ENCODE data around the gene MSTN. TPM values are rescaled to one million over a fixed set of nuclear protein-coding genes. Genes with fewer than 3 reads are reported as not detected.

Gene MSTN
- total RNA-seq, 1 experiment from 2014 or later: not detected

DNA sequence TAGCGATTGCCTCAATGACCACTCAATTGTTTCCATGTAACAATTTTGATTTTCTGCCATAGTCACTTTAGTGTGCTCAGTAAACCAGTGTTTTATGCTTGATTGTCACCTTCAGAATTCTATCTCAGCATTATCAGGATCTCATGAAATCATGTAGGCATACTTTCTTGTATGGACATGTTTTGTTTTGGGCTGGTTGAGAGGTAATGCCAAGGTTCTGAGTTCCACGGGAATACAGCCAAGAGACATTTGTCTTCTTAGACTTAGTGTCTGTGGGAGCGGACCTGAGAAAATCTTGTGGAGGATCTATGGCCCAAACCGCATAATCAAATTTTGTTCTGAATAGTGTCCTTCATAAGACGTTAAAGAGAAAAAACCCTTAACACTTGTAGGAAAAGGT is 10.2 kb downstream of the MSTN start:
- H3K27ac ChIP-seq (ENCODE audit: insufficient read length, low read depth, low read length): no peak overlapping the region
- no peaks in the 10 kb centered on the region for H3K79me2 ChIP-seq (ENCODE audit: insufficient read depth, low read length)
- no peak overlapping the region for H2AFZ ChIP-seq (ENCODE audit: low read length)
- no peak overlapping the region for H3K4ac ChIP-seq (ENCODE audit: low read depth, low read length)
- H4K20me1 ChIP-seq (ENCODE audit: control insufficient read depth, insufficient read depth, insufficient read length): no peaks in the 10 kb centered on the region
- no peaks in the 10 kb centered on the region for H3K36me3 Mint-ChIP-seq (ENCODE audit: insufficient read depth in 1 of 3, low read depth in 3 of 3)
- no peak overlapping the region for H3K14ac ChIP-seq (ENCODE audit: insufficient read depth, low read length)
- no peaks in the 10 kb centered on the region for H3K4me1 Mint-ChIP-seq
- no peak overlapping the region for H3K18ac ChIP-seq (ENCODE audit: insufficient read length, low read depth, low read length)
- H2AK5ac ChIP-seq (ENCODE audit: insufficient read length, low read length): no peak overlapping the region
- H3K9ac ChIP-seq (ENCODE audit: extremely low read depth, insufficient read length, low read length): no peak overlapping the region
- H4K8ac ChIP-seq (replicated peaks; ENCODE audit: insufficient read length, low read depth, low read length): no peak overlapping the region
- H3K4me3 Mint-ChIP-seq: no peak overlapping the region
- H2BK5ac ChIP-seq (ENCODE audit: insufficient read length, low read length): no peak overlapping the region
- no peaks in the 10 kb centered on the region for H3K27me3 Mint-ChIP-seq (ENCODE audit: low read depth)
- no CpG with 5 or more reads among the region's 5 CpGs for WGBS (ENCODE audit: extremely low coverage, insufficient read length, low lambda C conversion rate)
- H3K9me3 Mint-ChIP-seq: no peaks in the 10 kb centered on the region
- H3K79me1 ChIP-seq (ENCODE audit: insufficient read depth, low read depth, low read length, poor library complexity, severe bottlenecking): no peaks in the 10 kb centered on the region
- DNase-seq: no peak
- no peak overlapping the region for H4K91ac ChIP-seq (ENCODE audit: insufficient read length, low read depth, low read length)
- H2BK120ac ChIP-seq (ENCODE audit: low read depth, low read length, poor library complexity, severe bottlenecking): no peak overlapping the region
- H2BK12ac ChIP-seq (ENCODE audit: insufficient read length, low read depth, low read length): no peak overlapping the region
- H2BK20ac ChIP-seq (ENCODE audit: low read depth, low read length, poor library complexity, severe bottlenecking): no peak overlapping the region
- no peaks in the 10 kb centered on the region for H3K27me3 ChIP-seq (ENCODE audit: insufficient read depth, low read length)
- no peak overlapping the region for H3K56ac ChIP-seq (ENCODE audit: insufficient read length, low read depth, low read length)
- no peaks in the 10 kb centered on the region for H3K23me2 ChIP-seq (ENCODE audit: insufficient read length, low read depth, low read length, poor library complexity, severe bottlenecking)
- no peaks in the 10 kb centered on the region for H3K4me1 ChIP-seq (ENCODE audit: insufficient read depth, low read length)
- H3K9me3 ChIP-seq (ENCODE audit: control insufficient read depth, low read depth, low read length): no peaks in the 10 kb centered on the region
- no peak overlapping the region for H3K27ac Mint-ChIP-seq
- H3K23ac ChIP-seq (ENCODE audit: insufficient read length, low read depth, low read length): no peak overlapping the region
- H3K4me2 ChIP-seq (ENCODE audit: insufficient read depth, insufficient read length, low read length): no peak overlapping the region
- no peak overlapping the region for H4K5ac ChIP-seq (ENCODE audit: insufficient read length, low read depth, low read length)
- no peak overlapping the region for H2BK15ac ChIP-seq (ENCODE audit: low read depth, low read length)
- no peak overlapping the region for H3T11ph ChIP-seq (ENCODE audit: low read length)
- TF ChIP-seq, protein P1, sequence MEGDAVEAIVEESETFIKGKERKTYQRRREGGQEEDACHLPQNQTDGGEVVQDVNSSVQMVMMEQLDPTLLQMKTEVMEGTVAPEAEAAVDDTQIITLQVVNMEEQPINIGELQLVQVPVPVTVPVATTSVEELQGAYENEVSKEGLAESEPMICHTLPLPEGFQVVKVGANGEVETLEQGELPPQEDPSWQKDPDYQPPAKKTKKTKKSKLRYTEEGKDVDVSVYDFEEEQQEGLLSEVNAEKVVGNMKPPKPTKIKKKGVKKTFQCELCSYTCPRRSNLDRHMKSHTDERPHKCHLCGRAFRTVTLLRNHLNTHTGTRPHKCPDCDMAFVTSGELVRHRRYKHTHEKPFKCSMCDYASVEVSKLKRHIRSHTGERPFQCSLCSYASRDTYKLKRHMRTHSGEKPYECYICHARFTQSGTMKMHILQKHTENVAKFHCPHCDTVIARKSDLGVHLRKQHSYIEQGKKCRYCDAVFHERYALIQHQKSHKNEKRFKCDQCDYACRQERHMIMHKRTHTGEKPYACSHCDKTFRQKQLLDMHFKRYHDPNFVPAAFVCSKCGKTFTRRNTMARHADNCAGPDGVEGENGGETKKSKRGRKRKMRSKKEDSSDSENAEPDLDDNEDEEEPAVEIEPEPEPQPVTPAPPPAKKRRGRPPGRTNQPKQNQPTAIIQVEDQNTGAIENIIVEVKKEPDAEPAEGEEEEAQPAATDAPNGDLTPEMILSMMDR (conservative IDR thresholded peaks at IDR 0.05): no peak
